Activated naive CD4-positive, alpha-beta T cell (primary cell): ENCODE data around the gene CC2D2A.
"Not testable (repeated sequence)": the region's sequence is repeated elsewhere in the genome, so short reads cannot be mapped to it uniquely, and the experiment has no call there.

Experiments used
- DNase-seq, 4 experiments: peaks; one replicate each; lab custom pipeline; 2025; lab: John Stamatoyannopoulos, UW

CC2D2A gene

GRCh38 chr4:15557786-15558550 is 88.3 kb downstream of the CC2D2A start:
- DNase-seq: no peak

- DNase-seq: no peak
Observed at GRCh38 chr4:15558561-15558960, 88.9 kb downstream of the CC2D2A start.

GRCh38 chr4:15562114-15562513 is 92.4 kb downstream of the CC2D2A start:
- DNase-seq: no peak

- no peak for DNase-seq
Observed at GRCh38 chr4:15562623-15563022, 92.9 kb downstream of the CC2D2A start.

GRCh38 chr4:15563871-15564270 is 94.2 kb downstream of the CC2D2A start:
- DNase-seq: no peak

GRCh38 chr4:15568821-15569220 is 99.1 kb downstream of the CC2D2A start:
- DNase-seq: no peak

GRCh38 chr4:15569746-15570145 is 100.1 kb downstream of the CC2D2A start:
- no peak for DNase-seq

- DNase-seq: no peak
Observed at GRCh38 chr4:15575966-15576365, 106.3 kb downstream of the CC2D2A start.

GRCh38 chr4:15577508-15577907 is 107.8 kb downstream of the CC2D2A start:
- DNase-seq: no peak

- no peak for DNase-seq
Observed at GRCh38 chr4:15584785-15585184, 115.1 kb downstream of the CC2D2A start.

GRCh38 chr4:15585331-15585730 is 115.6 kb downstream of the CC2D2A start:
- DNase-seq: no peak

GRCh38 chr4:15586066-15586465 is 116.4 kb downstream of the CC2D2A start:
- DNase-seq: no peak

GRCh38 chr4:15587649-15588048 is 118.0 kb downstream of the CC2D2A start:
- DNase-seq: no peak

- no peak for DNase-seq
Observed at GRCh38 chr4:15592799-15593198, 123.1 kb downstream of the CC2D2A start.

- no peak for DNase-seq
Observed at GRCh38 chr4:15598644-15599043, 129.0 kb downstream of the CC2D2A start.

- no peak for DNase-seq
Observed at GRCh38 chr4:15600176-15600575, 130.5 kb downstream of the CC2D2A start.

- no peak for DNase-seq
Observed at GRCh38 chr4:15601862-15602261, 132.2 kb downstream of the CC2D2A start.

GRCh38 chr4:15605537-15605936 is 135.9 kb downstream of the CC2D2A start:
- DNase-seq: no peak

- no peak for DNase-seq
Observed at GRCh38 chr4:15610855-15611254, 141.2 kb downstream of the CC2D2A start.

GRCh38 chr4:15612136-15612535 is 142.5 kb downstream of the CC2D2A start:
- no peak for DNase-seq

GRCh38 chr4:15614891-15615290 is 145.2 kb downstream of the CC2D2A start:
- DNase-seq: not testable (repeated sequence)

GRCh38 chr4:15617407-15617806 is 147.7 kb downstream of the CC2D2A start:
- DNase-seq: not testable (repeated sequence)

- DNase-seq: no peak
Observed at GRCh38 chr4:15636818-15637217, 167.1 kb downstream of the CC2D2A start.

GRCh38 chr4:15638418-15638817 is 168.7 kb downstream of the CC2D2A start:
- no peak for DNase-seq
